Right lung (tissue), 5 donors: Measurements from ENCODE around the gene TAF9B. TPM values are rescaled to one million over a fixed set of nuclear protein-coding genes. Genes with fewer than 3 reads are reported as not detected.
A peak's percentile ranks its signal among the peaks of the same experiment; 100 is the strongest.
"Not testable (repeated sequence)": the region's sequence is repeated elsewhere in the genome, so short reads cannot be mapped to it uniquely, and the experiment has no call there.

Experiments
- DNase-seq, 2 donors: peaks; one replicate each; pipeline ENCODE4 v3.0.0-alpha.2; 2013
- polyA plus RNA-seq, 5 donors: library from polyadenylated mRNA; unstranded; fragments of 120-200 nt; gene quantifications; one replicate each; pipeline versions ENCODE4 v1.2.1 to v1.2.3, GENCODE V29; 2013; ENCODE audit warnings: inconsistent platforms in 1 of 5, low replicate concordance in 1 of 5; ENCODE audit not compliant: insufficient read length in 5 of 5, insufficient read depth in 1 of 5

The TAF9B gene
- polyA plus RNA-seq, 5 donors, result 34.4 to 51.4 (median 46.5) TPM

DNA sequence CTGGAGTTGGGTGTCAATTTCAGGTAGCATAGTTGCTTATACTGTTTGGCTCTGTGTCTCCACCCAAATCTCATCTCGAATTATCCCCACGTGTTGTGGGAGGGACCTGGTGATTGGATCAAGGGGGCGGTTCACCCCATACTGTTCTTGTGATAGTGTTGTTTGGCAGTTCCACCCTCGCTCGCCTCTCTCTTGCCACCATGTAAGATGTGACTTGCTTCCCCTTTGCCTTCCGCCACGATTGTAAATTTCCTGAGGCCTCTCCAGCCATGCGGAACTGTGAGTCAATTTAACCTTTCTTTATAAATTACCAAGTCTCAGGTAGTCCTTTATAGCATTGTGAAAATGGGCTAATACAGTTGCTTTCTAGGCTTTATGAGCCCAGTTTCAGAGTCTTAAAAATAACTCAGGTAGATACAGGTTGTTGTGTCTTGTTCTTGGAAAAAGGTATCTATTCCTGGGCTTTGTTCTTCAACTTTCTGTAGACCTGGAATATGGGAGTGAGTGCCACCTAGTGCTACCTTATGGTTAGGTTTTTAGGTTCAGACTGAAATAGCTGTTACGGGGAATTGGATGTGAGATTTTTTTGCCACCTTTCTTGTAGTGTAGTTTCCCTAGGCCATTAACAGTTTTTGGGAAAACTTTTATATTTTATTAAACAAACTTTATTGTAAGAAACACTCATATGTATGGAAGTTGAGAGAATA lies 19.8 kb downstream of the TAF9B start:
- DNase-seq, result no peak

DNA sequence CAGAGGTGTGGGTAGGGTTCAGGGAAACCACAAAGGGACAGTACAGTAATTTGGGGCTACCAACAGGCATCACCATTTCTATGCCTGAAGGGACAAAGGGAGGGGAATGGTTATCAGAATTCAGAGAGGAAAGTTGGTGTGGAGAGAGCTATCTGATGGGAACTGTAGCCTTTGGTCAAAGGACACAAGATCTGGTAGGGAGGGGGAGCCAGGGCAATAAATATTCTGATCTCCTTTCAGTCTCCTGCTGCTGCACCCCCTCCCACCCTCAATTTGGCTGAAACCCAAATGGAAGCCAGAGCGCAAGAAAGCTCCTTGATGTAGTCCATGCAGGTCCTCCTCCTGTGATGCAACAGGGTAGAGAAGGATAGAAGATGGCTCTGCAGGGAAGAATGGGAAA lies 20.8 kb downstream of the TAF9B start:
- DNase-seq, result no peak

DNA sequence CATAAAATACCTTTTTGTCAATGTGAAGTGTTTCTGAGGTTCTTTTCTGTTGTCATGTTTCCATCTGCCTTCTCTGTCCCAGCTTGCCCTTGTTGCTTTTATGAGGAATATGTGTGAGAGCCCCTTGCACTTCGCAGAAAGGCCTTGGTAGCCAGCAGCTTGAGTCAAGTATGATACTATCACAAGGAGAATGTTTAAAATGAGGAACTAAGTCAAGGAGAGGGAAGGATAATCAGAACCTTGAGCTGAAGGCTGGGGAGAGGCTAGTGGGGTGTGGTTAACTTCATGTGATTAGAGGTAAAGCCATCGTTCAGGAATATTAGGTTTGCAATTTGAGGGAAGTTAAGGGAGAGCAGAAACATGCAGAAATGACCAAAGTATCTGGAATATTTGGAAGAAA lies 22.7 kb downstream of the TAF9B start:
- no peak for DNase-seq

DNA sequence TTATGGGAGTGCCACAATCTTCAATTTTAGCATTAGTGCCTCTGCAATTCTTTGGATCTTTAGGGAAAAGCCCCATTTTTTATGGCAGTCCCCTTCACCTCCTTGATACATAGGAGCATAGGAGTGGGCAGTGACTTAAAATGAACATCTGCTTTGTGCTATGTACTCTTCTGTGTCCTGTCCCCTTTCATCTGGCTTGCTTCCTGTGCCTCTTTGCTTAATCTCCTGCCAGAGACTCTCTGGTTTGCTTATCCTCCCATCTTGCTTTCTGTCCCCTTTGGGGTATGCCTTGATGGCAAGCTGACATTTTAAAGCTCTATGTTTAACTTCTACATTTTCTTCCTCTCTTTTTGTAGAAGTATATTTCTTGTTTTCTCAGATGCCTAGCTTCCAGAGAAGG lies 23.1 kb downstream of the TAF9B start:
- DNase-seq, result no peak

DNA sequence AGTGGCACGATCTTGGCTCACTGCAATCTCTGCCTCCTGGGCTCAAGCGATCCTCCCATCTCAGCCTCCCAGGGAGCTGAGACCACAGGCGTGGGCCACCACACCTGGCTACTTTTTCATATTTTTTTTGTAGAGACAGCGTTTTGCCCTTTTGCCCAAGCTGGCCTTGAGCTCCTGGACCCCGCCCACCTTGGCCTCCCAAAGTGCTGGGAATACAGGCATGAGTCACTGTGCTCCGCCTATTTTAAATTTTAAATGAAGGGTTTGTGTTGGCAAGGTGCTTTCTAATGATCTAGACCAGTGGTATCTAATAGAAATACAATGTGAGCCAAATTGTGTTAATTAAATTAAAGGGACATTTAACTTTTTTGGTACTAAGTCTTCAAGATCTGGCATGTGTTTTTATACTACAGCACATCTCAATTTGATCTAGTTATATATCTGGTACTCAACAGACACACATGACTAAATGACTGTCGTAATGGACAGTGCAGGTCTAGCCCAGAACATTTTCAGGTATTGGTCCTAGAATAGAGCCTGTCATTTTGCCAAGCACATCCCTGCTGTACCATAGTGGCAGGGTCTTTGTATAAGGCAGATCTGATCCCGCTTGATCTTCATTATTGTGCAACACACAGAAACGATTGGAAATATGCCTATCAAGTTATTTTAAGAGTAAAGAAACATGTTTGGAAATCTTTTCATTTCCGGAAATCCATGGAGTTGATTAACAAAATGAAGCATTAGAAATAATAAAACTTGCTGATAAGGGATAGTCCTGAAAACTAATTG lies 28.1 kb downstream of the TAF9B start:
- DNase-seq, result no peak

GRCh38 chrX:78109458-78109857 lies 30.0 kb downstream of the TAF9B start:
- DNase-seq, result no peak

DNA sequence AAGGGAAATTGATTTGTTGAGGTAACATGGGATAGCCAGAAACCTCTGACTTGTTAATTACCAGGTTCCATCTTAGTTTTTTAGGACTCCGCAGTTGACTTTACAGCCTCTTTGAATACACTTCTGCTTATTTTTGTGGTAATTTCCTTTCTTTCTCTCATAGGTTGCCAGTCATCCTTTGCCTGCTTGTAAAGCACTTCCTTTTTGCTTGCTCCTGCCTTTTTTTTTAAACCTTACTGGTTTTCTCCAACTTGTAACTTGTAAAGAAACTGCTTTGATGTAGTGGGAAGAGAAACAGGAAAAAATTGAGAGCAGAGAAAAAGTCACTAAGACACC lies 32.8 kb downstream of the TAF9B start:
- DNase-seq, result no peak

DNA sequence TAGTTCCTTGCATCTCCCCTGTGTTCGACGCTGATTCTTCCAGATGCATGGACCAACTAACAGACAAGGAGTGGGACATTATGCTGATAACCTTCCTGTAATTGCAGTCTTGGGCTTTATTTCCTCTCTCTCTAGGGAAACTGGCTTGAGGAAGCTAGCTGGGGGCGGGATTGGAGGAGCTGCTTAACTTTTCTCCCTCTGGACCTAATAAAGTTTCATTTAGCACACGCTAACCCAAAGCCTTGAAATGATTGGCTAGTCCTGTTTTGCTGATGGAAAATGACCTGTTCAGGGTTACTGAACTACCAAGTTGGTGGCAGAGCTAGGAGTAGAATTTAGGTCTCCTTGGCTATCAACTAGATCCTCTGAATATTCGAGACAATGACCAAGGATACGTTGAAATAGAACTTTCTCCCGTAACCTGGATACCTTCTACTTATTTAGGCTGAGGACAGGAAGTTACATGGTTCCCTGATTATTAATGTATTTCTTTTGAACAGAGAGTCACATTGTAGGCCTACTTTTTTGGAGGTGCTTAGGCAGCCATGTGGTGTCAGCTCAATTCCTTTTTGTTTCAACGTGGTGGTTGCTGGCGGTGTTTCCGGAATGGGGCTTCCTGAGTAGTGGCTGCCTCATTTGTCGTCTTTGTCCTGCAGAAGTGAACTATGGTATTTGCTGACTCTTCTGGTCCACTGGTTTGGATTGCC lies 33.4 kb downstream of the TAF9B start:
- no peak for DNase-seq

GRCh38 chrX:78104447-78105176 lies 34.8 kb downstream of the TAF9B start:
- peak; percentile 42 to 48 for DNase-seq

DNA sequence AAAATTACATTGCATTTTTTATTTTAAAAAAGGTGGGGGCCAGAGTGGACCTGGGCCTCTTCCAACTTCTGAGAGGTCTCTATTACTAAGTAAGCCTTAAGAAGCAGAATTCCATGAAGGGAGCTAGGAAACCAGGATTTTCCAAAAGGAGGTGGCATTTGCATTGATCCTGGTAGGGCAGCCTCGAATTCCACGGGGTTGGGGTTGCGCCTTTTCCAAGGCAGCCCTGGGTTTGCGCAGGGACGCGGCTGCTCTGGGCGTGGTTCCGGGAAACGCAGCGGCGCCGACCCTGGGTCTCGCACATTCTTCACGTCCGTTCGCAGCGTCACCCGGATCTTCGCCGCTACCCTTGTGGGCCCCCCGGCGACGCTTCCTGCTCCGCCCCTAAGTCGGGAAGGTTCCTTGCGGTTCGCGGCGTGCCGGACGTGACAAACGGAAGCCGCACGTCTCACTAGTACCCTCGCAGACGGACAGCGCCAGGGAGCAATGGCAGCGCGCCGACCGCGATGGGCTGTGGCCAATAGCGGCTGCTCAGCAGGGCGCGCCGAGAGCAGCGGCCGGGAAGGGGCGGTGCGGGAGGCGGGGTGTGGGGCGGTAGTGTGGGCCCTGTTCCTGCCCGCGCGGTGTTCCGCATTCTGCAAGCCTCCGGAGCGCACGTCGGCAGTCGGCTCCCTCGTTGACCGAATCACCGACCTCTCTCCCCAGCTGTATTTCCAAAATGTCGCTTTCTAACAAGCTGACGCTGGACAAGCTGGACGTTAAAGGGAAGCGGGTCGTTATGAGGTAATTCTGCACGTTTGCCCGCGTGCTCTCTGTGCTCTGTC lies 35.6 kb downstream of the TAF9B start, which contains the start of gene PGK1:
PGK1 (plus strand) TSS at position 626 of the 824 bp plus-strand sequence; CDS start at position 719, 93 bp downstream.
- DNase-seq, result peak; percentile 96

DNA sequence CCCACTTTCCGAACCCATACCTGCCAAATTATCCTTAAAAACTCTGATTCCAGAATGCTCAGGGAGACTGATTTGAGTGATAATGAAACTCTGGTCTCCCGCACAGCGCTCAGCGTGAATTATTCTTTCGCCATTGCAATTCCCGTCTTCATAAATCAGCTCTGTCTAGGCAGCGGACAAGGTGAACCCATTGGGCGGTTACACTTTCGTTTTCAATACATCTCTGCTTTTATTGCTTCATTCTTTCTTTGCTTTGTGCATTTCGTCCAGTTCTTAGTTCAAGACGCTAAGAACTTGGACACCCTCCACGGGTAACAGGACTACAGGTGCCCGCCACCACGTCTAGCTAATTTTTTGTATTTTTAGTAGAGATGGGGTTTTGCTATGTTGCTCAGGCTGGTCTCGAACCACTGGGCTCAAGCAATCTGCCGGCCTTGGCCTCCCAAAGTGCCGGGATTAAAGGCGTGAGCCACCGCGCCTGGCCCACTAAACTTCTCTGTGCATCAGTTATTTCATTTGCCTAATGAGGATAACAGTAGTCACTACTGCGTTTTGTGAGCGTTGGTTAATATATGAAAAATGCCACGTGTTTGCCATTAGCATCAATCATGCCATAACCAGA lies 36.3 kb downstream of the TAF9B start:
- no peak for DNase-seq

DNA sequence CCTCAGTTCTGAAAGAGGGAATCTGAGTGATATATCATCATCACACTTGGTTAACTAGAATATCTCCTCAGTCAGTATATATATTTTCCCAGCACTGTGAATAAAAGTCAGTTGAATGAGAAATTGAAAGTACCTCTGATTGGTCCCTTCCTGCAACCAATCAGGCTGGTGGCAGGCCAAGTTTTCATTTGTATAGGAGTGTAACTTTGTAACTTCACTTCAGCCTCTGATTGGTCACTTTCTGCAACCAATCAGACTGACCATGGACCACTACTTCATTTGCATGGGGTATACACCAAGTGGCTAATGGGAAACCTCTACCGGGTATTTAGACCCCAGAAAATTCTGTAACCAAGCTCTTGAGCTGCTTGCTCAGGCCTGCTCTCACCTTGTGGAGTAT lies 37.4 kb downstream of the TAF9B start:
- DNase-seq, result peak; percentile 25 to 36

GRCh38 chrX:78098108-78098507 lies 41.3 kb downstream of the TAF9B start:
- DNase-seq, result no peak

GRCh38 chrX:78092296-78092695 lies 47.2 kb downstream of the TAF9B start:
- DNase-seq, result no peak

DNA sequence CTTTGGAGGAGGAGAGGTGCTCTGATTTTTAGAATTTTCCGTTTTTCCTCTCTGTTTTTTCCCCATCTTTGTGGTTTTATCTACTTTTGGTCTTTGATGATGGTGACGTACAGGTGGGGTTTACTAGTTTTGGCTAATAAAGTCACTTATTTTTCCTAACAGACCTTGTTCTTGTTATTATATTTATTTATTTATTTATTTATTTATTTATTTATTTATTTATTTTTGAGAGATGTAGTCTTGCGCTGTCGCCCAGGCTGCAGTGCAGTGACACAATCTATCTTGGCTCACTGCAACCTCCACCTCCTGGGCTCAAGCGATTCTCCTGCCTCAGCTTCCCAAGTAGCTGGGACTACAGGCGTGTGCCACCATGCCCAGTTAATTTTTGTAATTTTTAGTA lies 58.0 kb downstream of the TAF9B start:
- not testable (repeated sequence) for DNase-seq

Other genes with a start within 250 kb of the TAF9B start
- gene MAGT1, start 244.2 kb downstream of the TAF9B start, polyA plus RNA-seq, result 10 to 100 TPM; 60.3 to 81.0 (median 72.7) TPM
- gene COX7B, start 240.2 kb downstream of the TAF9B start, polyA plus RNA-seq, result 100 to 1,000 TPM; 143 to 273 (median 182) TPM
- gene ATP7A, start 229.0 kb downstream of the TAF9B start, polyA plus RNA-seq, result 10 to 100 TPM; 11.4 to 19.9 (median 18.1) TPM
- gene PGAM4, start 170.0 kb downstream of the TAF9B start, polyA plus RNA-seq, result under 1 TPM in 4 of 5 donors, not detected in 1; 0.18 to 0.51 (median 0.31) TPM
- 100 to 1,000 TPM; 293 to 384 (median 307) TPM for gene PGK1, start 35.4 kb downstream of the TAF9B start, polyA plus RNA-seq
- 1 to 10 TPM; 1.8 to 2.5 (median 2.1) TPM for gene CYSLTR1, start 188.0 kb upstream of the TAF9B start, polyA plus RNA-seq